GM19238 (cell line): ENCODE data around the gene CXorf49.
"Not testable (repeated sequence)": the region's sequence is repeated elsewhere in the genome, so short reads cannot be mapped to it uniquely, and the experiment has no call there.

Experiments used
- DNase-seq: peaks from one replicate; pipeline ENCODE4 v3.0.0; 2011; ENCODE audit warnings: low spot score; ENCODE audit not compliant: insufficient read length

Gene CXorf49

DNA sequence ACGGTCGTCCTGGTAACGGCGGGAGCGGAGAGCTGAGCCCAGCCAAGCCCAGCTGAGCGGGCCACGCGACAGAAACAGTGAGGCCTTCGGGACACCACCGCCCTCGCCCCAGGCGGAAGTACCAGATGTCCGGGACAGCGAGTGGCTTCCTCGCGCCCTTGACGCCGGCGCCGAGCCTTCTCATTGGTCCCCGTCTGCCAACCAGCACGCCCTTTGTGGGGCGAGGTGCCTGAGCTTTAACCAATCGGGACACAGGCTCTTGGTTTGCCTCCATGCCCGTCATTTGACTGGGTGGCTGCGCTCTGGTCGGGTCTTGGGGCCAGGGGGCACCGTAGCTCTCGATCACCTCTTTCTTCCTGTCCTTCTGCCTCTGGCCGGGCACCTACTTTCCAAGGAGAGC lies at the start of gene CXorf49:
Gene CXorf49, minus strand, starts transcription at position 101 of the 400 bp plus-strand sequence. CDS start 134 bp downstream, outside the sequence.
- DNase-seq: not testable (repeated sequence)

GRCh38 chrX:71767134-71767533 lies 49.0 kb upstream of the CXorf49 start:
- not testable (repeated sequence) for DNase-seq

DNA sequence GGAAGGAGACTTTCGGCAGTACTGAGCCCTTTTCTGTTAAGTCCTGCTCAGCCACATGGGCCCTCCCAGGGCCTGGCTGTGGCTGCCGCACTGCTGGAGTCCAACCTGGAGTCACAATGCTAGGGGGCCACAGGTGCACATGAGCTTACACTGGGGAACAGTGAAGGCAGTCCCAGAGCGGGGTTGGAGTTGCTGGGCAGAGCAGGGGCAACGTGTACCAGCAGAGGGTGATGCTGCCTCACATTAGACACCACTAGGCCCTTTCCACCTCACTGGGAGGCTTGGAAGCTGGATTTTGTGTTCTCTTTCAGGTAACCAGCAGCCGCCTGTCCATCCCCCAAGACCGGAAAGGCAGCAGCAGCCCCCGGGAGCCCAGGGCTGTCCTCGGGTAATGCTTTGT lies 47.5 kb upstream of the CXorf49 start:
- not testable (repeated sequence) for DNase-seq

- not testable (repeated sequence) for DNase-seq
Measured at GRCh38 chrX:71764832-71765231, 46.7 kb upstream of the CXorf49 start.

DNA sequence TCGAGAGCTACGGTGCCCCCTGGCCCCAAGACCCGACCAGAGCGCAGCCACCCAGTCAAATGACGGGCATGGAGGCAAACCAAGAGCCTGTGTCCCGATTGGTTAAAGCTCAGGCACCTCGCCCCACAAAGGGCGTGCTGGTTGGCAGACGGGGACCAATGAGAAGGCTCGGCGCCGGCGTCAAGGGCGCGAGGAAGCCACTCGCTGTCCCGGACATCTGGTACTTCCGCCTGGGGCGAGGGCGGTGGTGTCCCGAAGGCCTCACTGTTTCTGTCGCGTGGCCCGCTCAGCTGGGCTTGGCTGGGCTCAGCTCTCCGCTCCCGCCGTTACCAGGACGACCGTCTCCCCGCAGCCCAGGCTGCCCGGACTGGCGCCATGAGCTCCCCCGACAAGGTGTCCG lies 45.0 kb upstream of the CXorf49 start, which contains the start of gene CXorf49B:
Gene CXorf49B, plus strand, starts transcription at position 301 of the 400 bp plus-strand sequence. Its CDS starts 75 bp downstream, at position 376.
- DNase-seq: not testable (repeated sequence)

GRCh38 chrX:71760688-71761281 lies 42.7 kb upstream of the CXorf49 start:
- DNase-seq: not testable (repeated sequence)

DNA sequence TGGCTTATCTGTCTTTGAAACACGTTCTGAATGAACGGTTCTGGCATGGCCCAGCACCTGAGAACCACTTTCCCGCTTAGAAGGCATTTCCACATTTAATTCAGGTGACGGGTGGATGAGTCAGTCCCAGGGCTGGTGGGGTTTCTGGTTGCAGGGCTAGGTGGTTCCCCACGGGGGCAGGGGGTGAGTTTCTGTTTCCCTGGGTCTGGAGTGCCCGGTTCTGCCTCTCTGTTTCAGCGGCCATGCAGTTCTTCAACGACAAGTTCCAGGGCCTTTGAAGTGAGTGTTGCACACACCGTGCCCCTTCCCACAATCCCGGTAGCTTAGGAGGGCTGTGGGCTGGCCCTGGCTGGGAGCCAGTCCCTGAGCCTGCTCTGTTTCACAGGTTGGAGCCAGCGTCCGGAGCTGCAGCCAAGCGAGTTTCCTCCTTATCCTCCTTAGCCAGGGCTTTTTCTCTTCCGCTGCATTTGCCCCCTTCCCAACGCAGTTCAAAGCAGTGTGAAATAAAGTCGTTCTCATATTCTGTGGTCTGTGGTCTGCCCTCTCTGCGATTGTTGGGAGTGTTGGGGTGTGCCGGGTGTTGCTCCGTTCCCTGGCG lies 2.3 kb upstream of the CXorf49 start:
- DNase-seq: not testable (repeated sequence)

GRCh38 chrX:71719195-71719594 lies 1.1 kb upstream of the CXorf49 start:
- DNase-seq: not testable (repeated sequence)

DNA sequence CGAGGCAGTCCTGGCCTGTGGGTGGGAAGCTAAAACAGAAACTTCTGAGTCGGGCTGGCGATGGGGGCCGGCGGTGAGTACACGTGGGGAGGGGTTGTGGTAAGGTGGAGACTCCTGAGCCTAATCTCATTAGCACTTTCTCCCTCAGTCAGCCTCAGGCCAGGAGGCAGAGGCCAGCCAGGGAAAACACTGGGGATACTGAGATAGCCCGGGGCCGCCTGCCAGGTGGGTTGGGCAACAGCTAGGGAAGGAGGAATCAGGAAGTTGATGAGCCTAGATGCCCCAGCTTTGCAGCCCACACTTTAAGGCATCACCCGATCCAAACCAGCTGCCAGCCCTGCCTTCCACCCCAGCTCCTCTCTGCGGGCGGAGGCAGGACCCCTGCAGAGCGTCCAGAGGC lies 1.8 kb downstream of the CXorf49 start:
- DNase-seq: not testable (repeated sequence)

DNA sequence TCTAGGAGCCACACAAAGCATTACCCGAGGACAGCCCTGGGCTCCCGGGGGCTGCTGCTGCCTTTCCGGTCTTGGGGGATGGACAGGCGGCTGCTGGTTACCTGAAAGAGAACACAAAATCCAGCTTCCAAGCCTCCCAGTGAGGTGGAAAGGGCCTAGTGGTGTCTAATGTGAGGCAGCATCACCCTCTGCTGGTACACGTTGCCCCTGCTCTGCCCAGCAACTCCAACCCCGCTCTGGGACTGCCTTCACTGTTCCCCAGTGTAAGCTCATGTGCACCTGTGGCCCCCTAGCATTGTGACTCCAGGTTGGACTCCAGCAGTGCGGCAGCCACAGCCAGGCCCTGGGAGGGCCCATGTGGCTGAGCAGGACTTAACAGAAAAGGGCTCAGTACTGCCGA lies 2.5 kb downstream of the CXorf49 start:
- DNase-seq: not testable (repeated sequence)

GRCh38 chrX:71714064-71714463 lies 4.0 kb downstream of the CXorf49 start:
- DNase-seq: not testable (repeated sequence)

- DNase-seq: not testable (repeated sequence)
Measured at GRCh38 chrX:71702853-71703252, 15.2 kb downstream of the CXorf49 start.

DNA sequence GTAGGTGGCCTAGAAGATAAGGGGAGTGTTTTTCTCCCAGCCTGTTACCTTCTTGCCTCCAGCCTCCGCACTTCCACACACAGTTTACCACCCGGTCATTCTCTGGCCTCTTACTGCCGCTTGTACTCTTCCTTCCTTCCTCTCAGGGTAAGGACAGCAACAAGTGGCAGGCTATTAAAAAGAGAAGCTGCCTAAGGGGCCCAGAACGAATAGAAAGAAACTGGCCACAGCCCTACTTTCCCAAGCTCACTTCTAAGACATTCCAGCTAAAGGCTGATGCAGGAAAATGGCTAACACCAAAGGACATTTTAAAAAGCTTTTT lies 19.1 kb downstream of the CXorf49 start:
- DNase-seq: not testable (repeated sequence)

DNA sequence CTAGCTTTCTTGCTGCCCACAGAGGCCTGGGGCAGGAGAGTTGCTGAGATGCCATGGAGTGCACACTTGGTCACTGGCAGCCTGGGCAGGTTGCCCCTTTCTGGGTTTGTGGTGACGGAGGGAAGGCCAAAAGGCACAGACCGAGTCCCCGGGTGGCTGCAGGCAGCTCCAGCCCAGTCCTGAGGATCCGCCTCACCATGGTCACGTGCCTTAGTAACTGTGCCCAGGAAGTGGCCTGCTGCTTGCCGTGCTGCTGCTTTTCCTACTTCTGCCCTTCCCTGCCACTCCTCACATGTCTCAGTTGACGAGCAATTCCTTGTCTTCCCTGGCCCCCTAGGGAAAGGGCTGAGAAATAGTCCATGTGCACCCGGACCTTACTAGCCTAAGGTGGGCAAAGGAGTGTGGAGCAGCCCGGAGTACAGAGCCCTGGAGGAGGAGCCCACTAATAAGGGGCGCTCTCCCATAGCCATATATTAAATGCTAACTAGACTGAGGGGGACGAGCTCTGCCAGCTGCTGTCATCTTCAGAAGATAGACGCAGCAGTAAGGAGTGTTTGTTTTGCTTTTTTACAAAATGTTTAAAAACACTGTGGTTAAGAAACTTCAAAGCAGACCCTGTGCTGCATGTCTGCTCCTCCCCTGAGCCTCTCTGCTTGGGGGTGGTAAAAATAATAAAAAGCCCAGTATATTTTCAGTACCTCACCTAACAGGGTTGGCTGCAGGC lies 19.6 kb downstream of the CXorf49 start:
- not testable (repeated sequence) for DNase-seq

GRCh38 chrX:71697466-71698298 lies 20.4 kb downstream of the CXorf49 start:
- not testable (repeated sequence) for DNase-seq

DNA sequence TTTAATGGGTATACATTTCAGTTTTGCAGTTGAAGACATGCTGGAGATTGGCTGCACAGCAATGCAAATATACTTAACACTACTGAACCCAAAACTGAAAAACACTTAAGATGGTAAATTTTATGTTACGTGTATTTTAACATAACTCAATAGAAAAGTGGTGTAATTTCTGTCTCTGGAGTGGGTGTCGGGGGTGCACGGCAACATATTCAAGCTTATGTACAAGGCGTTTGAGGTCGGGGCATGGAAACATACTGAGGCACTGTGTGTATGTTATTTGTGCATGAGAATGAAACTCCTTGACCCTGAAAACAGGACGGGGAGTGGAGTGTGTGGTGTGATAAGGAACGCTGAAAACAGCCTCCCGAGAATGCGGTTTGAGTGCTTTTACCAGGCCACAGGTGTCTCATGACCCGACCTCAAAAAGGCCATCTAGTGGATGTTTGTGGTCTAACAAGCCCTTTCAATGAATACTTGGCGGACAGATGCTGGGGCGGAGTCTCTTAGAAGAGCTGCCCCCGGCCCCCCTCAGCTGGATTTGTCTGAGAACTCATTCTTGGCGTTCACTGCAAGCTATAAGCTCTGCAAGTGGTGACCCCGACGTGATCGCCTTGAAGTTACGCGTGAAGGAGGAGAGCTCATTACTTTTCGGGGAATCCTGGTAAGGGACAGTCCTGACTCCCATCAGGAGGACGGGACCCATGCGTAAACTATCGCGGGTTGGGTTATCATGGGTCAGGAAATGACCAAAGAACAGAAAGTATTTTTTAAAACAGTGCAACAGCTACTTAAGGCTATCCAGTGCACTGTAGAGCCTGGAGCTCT lies 21.2 kb downstream of the CXorf49 start:
- not testable (repeated sequence) for DNase-seq

DNA sequence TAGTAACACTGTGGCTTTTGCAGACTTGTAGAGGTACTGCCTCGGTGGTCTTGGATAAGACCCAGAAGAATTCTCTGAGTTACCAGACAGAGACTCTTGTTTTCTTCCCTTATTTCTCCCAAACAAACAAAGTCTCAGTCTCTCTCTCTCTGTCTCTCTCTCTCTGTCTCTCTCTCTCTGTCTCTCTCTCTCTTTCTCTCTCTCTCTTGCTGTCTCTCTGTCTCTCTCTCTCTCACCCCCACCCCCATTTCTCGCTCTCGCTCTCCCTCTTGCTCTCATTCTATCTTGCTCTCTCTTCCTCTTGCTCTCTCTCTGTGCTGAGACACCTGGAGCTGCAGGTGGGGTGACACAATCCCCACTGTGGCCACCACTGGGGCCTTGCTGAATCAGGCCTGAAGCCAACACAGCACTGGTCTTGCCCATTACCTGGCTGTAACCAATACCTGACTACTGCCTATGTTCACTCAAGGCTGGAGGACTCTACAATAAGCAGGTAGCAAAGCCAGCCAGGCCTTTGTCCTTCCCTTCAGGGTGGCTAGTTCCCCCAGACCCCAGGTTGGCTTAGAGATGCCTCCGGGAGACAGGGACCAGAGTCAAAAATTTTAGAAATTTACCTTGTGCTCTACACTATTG lies 38.4 kb downstream of the CXorf49 start:
- no peak for DNase-seq

DNA sequence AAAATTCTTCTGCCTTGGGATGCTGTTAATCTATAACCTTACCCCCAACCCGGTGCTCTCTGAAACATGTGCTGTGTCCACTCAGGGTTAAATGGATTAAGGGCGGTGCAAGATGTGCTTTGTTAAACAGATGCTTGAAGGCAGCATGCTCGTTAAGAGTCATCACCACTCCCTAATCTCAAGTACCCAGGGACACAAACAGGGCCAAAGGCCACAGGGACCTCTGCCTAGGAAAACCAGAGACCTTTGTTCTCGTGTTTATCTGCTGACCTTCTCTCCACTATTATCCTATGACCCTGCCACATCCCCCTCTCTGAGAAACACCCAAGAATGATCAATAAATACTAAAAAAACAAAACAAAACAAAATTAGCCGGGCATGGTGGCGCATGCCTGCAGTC lies 40.9 kb downstream of the CXorf49 start:
- DNase-seq: not testable (repeated sequence)

GRCh38 chrX:71676068-71676795 lies 41.9 kb downstream of the CXorf49 start:
- DNase-seq: not testable (repeated sequence)
